A549 (cell line): Measurements from ENCODE around the gene MINDY4. TPM values are rescaled to one million over a fixed set of nuclear protein-coding genes. Genes with fewer than 3 reads are reported as not detected.

ENCODE experiments used
- ATAC-seq, 2 experiments: fragments of 200-7000 bp in 1 of 2; fragments of >200 bp in 1 of 2; cut with Nextera tagmentation in 1 of 2; cut with Tn5 transposase in 1 of 2; 3 replicates each; pipeline versions ENCODE4 v1.8.0 to v1.9.1; 2018 to 2020; ENCODE audit warnings: mild to moderate bottlenecking in 1 of 2, moderate library complexity in 1 of 2
- CTCF ChIA-PET: fragments of 300-600 bp; sonication (Branson Sonifier 250); formaldehyde crosslinking; extraction: SDS; loops from one replicate; lab custom pipeline; 2021; ENCODE audit warnings: antibody characterized with exemption, inconsistent platforms; lab: Yijun Ruan, JAX
- POLR2A ChIA-PET: fragments of 350-600 bp; formaldehyde crosslinking; extraction: SDS; loops from one replicate; lab custom pipeline; 2021; ENCODE audit warnings: antibody characterized with exemption, inconsistent platforms; lab: Yijun Ruan, JAX
- DNase-seq, 2 experiments: peaks; one replicate each; pipeline versions ENCODE4 v3.0.0 to v3.0.0-alpha.2; 2011 to 2016; ENCODE audit warnings: low read depth in 1 of 2, low spot score in 1 of 2
- FAIRE-seq: peaks from 2 replicates; lab custom pipeline; 2011; peaks lifted over from hg19 to GRCh38; lab: Jason Lieb, UNC
- H3K27ac ChIP-seq, 2 experiments: fragments of >200 bp; sonication (Bioruptor Twin); formaldehyde crosslinking; 3 replicates each; pipeline ENCODE4 v1.5.1; 2016 to 2017
- H3K4me1 ChIP-seq: fragments of >200 bp; sonication (Bioruptor Twin); formaldehyde crosslinking; 3 replicates; pipeline ENCODE4 v1.6.1; 2016
- H3K4me2 ChIP-seq: fragments of >200 bp; sonication (Bioruptor Twin); formaldehyde crosslinking; 3 replicates; pipeline ENCODE4 v1.6.1; 2016
- H3K4me3 ChIP-seq: fragments of >200 bp; sonication (Bioruptor Twin); formaldehyde crosslinking; 3 replicates; pipeline ENCODE4 v1.5.1; 2016
- H3K9me3 ChIP-seq: fragments of >200 bp; sonication (Bioruptor Twin); formaldehyde crosslinking; 3 replicates; pipeline ENCODE4 v1.6.1; 2016
- EHMT2 ChIP-seq: fragments of 200-600 bp; sonication (generic); IDR thresholded peaks from 2 replicates; pipeline ENCODE4 v1.6.1; 2016; ENCODE audit warnings: antibody characterized with exemption, low read depth, mild to moderate bottlenecking, moderate library complexity
- EP300 ChIP-seq, 2 experiments: fragments of >200 bp; sonication (Bioruptor Twin); formaldehyde crosslinking; IDR thresholded peaks; 2 replicates in 1 of 2; 3 replicates in 1 of 2; pipeline ENCODE4 v1.6.1; 2016 to 2017
- GATA3 ChIP-seq: IDR thresholded peaks from 2 replicates; pipeline ENCODE4 v1.6.1; 2012; ENCODE audit warnings: borderline replicate concordance
- HDAC2 ChIP-seq: fragments of 200-600 bp; sonication (generic); IDR thresholded peaks from 2 replicates; pipeline ENCODE4 v1.6.1; 2016
- HES2 ChIP-seq: fragments of >200 bp; sonication (Bioruptor Twin); formaldehyde crosslinking; IDR thresholded peaks from 2 replicates; pipeline ENCODE4 v1.6.1; 2016
- HOXA7 ChIP-seq: fragments of 250-450 bp; sonication (Bioruptor Pico); IDR thresholded peaks from 2 replicates; pipeline ENCODE4 v1.5.0; 2020; ENCODE audit warnings: mild to moderate bottlenecking, moderate library complexity
- HOXB13 ChIP-seq: fragments of 250-450 bp; sonication (Bioruptor Pico); IDR thresholded peaks from 2 replicates; pipeline ENCODE4 v1.5.0; 2020; ENCODE audit warnings: low read depth, mild to moderate bottlenecking, moderate library complexity
- KDM1A ChIP-seq: fragments of 200-600 bp; sonication (generic); IDR thresholded peaks from 2 replicates; pipeline ENCODE4 v1.6.1; 2016; ENCODE audit warnings: low read depth, mild to moderate bottlenecking
- MAX ChIP-seq: IDR thresholded peaks from 2 replicates; pipeline ENCODE4 v1.6.1; 2012
- MAZ ChIP-seq: fragments of 150-350 bp; IDR thresholded peaks from 2 replicates; pipeline ENCODE4 v1.6.1; 2014; ENCODE audit warnings: antibody characterized with exemption, low read depth, low read length, borderline replicate concordance
- MYC ChIP-seq: IDR thresholded peaks from 2 replicates; pipeline ENCODE4 v1.6.1; 2012; ENCODE audit warnings: mild to moderate bottlenecking, inconsistent platforms, low read length, improper control_type of control experiment, borderline replicate concordance
- NR3C1 ChIP-seq: fragments of >200 bp; sonication (Bioruptor Twin); formaldehyde crosslinking; IDR thresholded peaks from 3 replicates; pipeline ENCODE4 v1.6.1; 2017
- POLR2AphosphoS2 ChIP-seq: conservative IDR thresholded peaks from 2 replicates; pipeline ENCODE4 v1.6.1; 2012; ENCODE audit warnings: low read length, improper control_type of control experiment, inconsistent platforms
- RAD21 ChIP-seq, 2 experiments: fragments of >200 bp in 1 of 2; sonication (Bioruptor Twin) in 1 of 2; formaldehyde crosslinking in 1 of 2; IDR thresholded peaks in 1 of 2; conservative IDR thresholded peaks in 1 of 2; 2 replicates in 1 of 2; 3 replicates in 1 of 2; pipeline ENCODE4 v1.6.1; 2012 to 2018; ENCODE audit warnings: inconsistent platforms in 1 of 2
- RARB ChIP-seq: fragments of 250-450 bp; sonication (Bioruptor Pico); IDR thresholded peaks from 2 replicates; pipeline ENCODE4 v1.8.0; 2021; ENCODE audit warnings: mild to moderate bottlenecking, moderate library complexity
- RCOR1 ChIP-seq: fragments of 150-350 bp; IDR thresholded peaks from 2 replicates; pipeline ENCODE4 v1.6.1; 2014; ENCODE audit warnings: antibody characterized with exemption, low read length, low read depth
- REST ChIP-seq: fragments of 200-600 bp; sonication (generic); IDR thresholded peaks from 2 replicates; pipeline ENCODE4 v1.6.1; 2016; ENCODE audit warnings: antibody characterized with exemption, mild to moderate bottlenecking, moderate library complexity
- SREBF2 ChIP-seq: fragments of 450-650 bp; IDR thresholded peaks from 2 replicates; pipeline ENCODE4 v1.6.1; 2014; ENCODE audit warnings: mild to moderate bottlenecking, moderate library complexity
- TP53 ChIP-seq: fragments of 250-450 bp; sonication (Bioruptor Pico); IDR thresholded peaks from 2 replicates; pipeline ENCODE4 v1.5.0; 2021; ENCODE audit warnings: mild to moderate bottlenecking, moderate library complexity
- ZC3H11A ChIP-seq: fragments of 450-650 bp; IDR thresholded peaks from 2 replicates; pipeline ENCODE4 v1.6.1; 2014; ENCODE audit warnings: antibody characterized with exemption, mild to moderate bottlenecking
- ZFP36 ChIP-seq: fragments of 450-650 bp; IDR thresholded peaks from 2 replicates; pipeline ENCODE4 v1.6.1; 2014; ENCODE audit warnings: borderline replicate concordance; ENCODE audit not compliant: partially characterized antibody
- WGBS: methylation state at CpG from one replicate; pipeline ENCODE4 v1.1.6; 2017; ENCODE audit errors: missing lambda C conversion rate; 5-methylcytosine and 5-hydroxymethylcytosine counted together
- polyA plus RNA-seq, 4 experiments: library from polyadenylated mRNA; depleted of rRNA in 3 of 4; stranded (reverse); fragments of >200 nt; fragmentation: RNase III in 1 of 4; extraction: RNeasy Plus Mini Kit Qiagen cat#74134 plus additional on column Dnase treatment in 1 of 4; gene quantifications; 2 replicates in 3 of 4; 3 replicates in 1 of 4; pipeline ENCODE4 v1.2.3, GENCODE V29; 2011 to 2017
- TF ChIP-seq, protein P1 (sequence below): IDR thresholded peaks from 2 replicates; pipeline ENCODE4 v1.6.1; 2012; ENCODE audit warnings: low read depth, borderline replicate concordance

The MINDY4 gene
- polyA plus RNA-seq, 2 of the 4 experiments (the other 2 are of a cell fraction), result 1.8 to 3.6 TPM

DNA sequence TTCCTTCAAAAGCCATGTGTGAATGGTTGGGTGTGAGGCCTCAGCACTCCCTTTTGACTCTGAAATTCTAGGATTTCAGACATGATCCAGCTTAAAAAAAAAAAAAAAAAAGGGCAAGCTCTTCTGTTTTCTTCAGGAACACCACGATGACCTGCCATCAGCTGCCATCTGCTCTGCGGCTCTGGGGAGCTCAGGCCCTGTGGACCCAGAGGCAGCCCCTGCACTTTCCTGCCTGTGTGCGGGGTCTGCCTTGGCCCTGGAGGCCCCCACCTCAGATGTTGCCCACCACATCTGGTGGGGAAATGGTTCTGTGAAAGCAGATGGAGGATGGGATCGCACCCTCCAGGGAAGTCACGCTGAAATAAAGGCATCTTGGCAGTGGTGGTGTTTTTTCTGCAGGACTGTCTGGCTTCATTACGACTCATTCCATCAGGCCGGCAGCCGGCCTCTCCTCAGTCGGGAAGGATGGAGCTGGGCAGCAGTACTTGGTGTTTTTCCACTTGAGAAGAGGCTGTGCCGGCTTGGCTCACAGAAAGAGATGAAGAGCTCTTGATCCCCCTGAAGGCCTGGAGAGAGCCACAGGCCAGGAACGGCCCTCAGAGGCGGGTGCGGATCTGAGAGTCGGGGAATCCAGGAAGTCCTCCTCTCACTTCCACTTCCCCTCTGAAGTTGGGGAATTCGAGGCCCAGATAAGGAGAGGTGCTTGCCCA lies 74.4 kb downstream of the MINDY4 start:
- no peak for DNase-seq
- ChIA-PET POLR2A (interaction anchor here (0.6 kb wide), 1 partner anchor 676 kb away, joined by 3 read pairs; no protein-coding TSS in a partner anchor), CTCF (interaction anchor here (0.6 to 1.0 kb wide), 3 partner anchors 93 to 280 kb away, joined by 3 read pairs; no protein-coding TSS in a partner anchor)
- WGBS, result 73% methylated on average over 15 of the region's 15 CpGs
- TF ChIP-seq, protein P1, sequence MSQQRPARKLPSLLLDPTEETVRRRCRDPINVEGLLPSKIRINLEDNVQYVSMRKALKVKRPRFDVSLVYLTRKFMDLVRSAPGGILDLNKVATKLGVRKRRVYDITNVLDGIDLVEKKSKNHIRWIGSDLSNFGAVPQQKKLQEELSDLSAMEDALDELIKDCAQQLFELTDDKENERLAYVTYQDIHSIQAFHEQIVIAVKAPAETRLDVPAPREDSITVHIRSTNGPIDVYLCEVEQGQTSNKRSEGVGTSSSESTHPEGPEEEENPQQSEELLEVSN, result no peak
- no peak for TF ChIP-seq EP300 (IDR thresholded peaks at IDR 0.05)
- no peak for TF ChIP-seq POLR2AphosphoS2
- no peak for TF ChIP-seq TP53
- TF ChIP-seq REST, result no peak
- FAIRE-seq, result no peak
- peak; percentile 48; a peak in 2 of 6 replicates for ATAC-seq
- Histone ChIP-seq H3K4me1 (peaks cover 5% of the 10 kb centered on the region; the same call in 1 of the 3 replicates), H3K4me2 (no peak overlapping the region), H3K9me3 (no peaks in the 10 kb centered on the region), H3K27ac (peak overlapping the region in 1 of 2 experiments; percentile 48; a peak in 1 of 6 replicates), H3K4me3 (no peak overlapping the region)

- CTCF ChIA-PET, result interaction anchor here (0.7 to 1.0 kb wide), 2 partner anchors 92 to 279 kb away, joined by 3 read pairs; no protein-coding TSS in a partner anchor
- no peak for FAIRE-seq
- WGBS, result 91% methylated on average over 6 of the region's 6 CpGs
- no peak for ATAC-seq
- peak overlapping the region in 1 of 2 experiments; percentile 48; a peak in 1 of 6 replicates for H3K27ac ChIP-seq
- H3K4me3 ChIP-seq, result no peak overlapping the region
- no peak for DNase-seq
- H3K4me1 ChIP-seq, result peaks cover 5% of the 10 kb centered on the region; the same call in 1 of the 3 replicates
- POLR2A ChIA-PET, result interaction anchor here (0.6 kb wide), 1 partner anchor 676 kb away, joined by 3 read pairs; no protein-coding TSS in a partner anchor
- no peak for TF ChIP-seq ZC3H11A
- no peak for TF ChIP-seq RARB (CRISPR knock-in tag)
- H3K9me3 ChIP-seq, result no peaks in the 10 kb centered on the region
- H3K4me2 ChIP-seq, result no peak overlapping the region
Measured at GRCh38 chr7:30846378-30846777, 75.2 kb downstream of the MINDY4 start.

DNA sequence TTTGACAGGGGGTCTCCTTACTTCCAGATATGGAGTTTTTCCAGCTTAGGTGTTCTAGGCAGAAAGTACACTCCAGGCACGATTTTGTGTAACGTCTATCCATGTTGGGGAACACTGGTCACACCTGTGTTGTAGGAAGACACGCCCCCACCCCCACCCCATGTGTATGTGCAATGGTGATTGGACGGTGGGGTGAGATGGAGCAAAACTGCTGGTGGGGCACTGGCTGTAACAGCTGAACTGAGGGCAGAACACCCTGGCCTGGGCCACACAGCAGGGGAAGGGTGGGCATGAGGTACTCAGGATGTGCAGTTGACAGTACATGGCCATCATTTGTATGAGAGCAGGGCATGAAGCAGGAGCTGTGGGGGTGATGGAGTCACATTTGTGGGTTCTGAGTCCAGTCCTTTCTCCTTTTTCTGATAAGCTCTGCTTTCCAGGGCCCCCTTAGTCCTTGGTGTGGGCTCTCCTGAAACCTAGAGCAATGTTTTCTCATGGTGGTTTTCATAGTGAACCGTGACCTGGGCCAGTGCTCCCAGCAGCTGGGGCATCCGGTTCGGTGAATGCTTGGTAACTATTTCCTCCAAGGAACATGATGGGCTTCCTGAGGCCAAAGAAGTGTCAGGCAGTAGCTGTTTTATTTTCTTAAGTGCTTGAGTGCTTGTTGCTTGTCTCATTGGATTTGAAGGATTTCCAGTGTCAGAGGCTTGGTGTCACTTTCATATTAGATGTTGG lies 77.1 kb downstream of the MINDY4 start:
- POLR2A ChIA-PET, result no interaction called here
- 69% methylated on average over 7 of the region's 7 CpGs for WGBS
- FAIRE-seq, result no peak

More for the DNA sequence above, 77.1 kb downstream of the MINDY4 start:
- DNase-seq (no peak), ATAC-seq (no peak)
- Histone ChIP-seq H3K4me2 (no peak overlapping the region), H3K27ac (no peak overlapping the region), H3K9me3 (no peaks in the 10 kb centered on the region), H3K4me3 (no peak overlapping the region), H3K4me1 (peaks cover 5% of the 10 kb centered on the region; the same call in 1 of the 3 replicates)
- TF ChIP-seq HES2 (no peak), NR3C1 (no peak), RAD21 (conservative IDR thresholded peaks at IDR 0.05 in 1 of 2, IDR thresholded peaks at IDR 0.05 in 1 of 2) (no peak), REST (no peak), GATA3 (no peak), MAZ (no peak), RCOR1 (no peak), MAX (no peak), HDAC2 (no peak), EHMT2 (no peak), SREBF2 (no peak), HOXB13 (CRISPR knock-in tag) (no peak), HOXA7 (CRISPR knock-in tag) (no peak), MYC (no peak), KDM1A (no peak), ZFP36 (no peak)
- CTCF ChIA-PET, result interaction anchor here (0.7 to 1.5 kb wide), 3 partner anchors 13 to 274 kb away, joined by 3 read pairs; no protein-coding TSS in a partner anchor
